ENCODE measurements around the gene SLC9A3. TPM values are rescaled to one million over a fixed set of nuclear protein-coding genes. Genes with fewer than 3 reads are reported as not detected.

SLC9A3 gene
- total RNA-seq, 2 donors from 2014 or later, result 78.1 to 170 TPM

DNA sequence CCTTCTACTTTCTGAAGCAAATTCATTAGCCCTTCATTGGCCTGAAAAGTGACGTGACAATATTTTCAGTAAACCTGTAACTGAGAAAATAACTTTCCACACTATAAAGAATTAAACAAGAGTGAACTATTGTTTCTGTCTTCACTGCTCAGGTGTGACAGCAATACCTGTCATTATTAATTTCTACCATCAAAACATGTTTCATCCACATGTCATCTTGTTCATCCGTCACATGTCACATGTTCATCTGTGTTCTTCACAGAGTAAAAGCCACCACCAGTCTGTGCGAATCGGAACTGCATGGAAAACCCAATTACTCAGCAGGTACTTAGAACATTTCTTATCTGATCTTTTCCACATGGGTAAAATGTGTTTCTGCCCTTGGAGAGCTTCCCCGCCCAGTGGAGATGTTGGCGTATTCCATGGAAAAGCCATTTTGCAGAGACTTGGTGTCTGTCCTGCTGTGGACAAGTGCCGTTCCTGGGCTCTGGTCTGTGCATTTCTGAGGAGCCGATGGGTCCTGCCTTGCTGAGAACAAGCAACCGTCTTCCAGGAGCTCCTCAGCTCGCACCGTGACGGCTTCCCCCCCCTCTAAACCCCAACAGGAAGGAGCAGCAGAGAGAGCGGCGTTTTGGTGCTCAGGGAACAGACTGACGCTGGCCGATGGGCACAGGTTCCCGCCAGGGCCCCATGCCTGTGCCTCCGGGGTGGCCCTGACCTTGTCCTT, 91.9 kb downstream of the SLC9A3 start:
- peak in 1 of 2 donors; percentile 19 for DNase-seq
- ATAC-seq, result no peak
- intact Hi-C loops (cut with DNase I, micrococcal nuclease), result loop anchor here in 1 of 2 donors (10.0 kb wide), 1 partner anchor 118 kb away; no protein-coding TSS in a partner anchor

DNA sequence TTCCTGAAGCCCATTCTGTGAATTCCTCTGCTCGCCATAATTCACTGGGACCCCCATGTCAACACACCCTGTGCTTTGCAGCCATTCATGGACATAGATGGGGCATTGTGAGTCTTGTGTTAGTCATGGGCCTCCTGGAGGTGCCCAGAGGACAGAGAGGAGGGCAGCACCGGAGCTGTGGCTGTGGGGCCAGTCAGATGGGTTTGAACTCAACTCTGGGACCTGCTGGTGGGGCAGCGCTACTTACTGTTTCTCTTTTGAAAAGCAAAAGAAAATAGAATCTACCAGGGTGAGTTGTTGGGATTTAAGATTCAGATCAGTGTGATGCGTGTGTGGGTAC, 92.6 kb downstream of the SLC9A3 start:
- intact Hi-C loops (cut with DNase I, micrococcal nuclease), result loop anchor here in 1 of 2 donors (10.0 kb wide), 1 partner anchor 117 kb away; no protein-coding TSS in a partner anchor
- DNase-seq (no peak), ATAC-seq (no peak)

DNA sequence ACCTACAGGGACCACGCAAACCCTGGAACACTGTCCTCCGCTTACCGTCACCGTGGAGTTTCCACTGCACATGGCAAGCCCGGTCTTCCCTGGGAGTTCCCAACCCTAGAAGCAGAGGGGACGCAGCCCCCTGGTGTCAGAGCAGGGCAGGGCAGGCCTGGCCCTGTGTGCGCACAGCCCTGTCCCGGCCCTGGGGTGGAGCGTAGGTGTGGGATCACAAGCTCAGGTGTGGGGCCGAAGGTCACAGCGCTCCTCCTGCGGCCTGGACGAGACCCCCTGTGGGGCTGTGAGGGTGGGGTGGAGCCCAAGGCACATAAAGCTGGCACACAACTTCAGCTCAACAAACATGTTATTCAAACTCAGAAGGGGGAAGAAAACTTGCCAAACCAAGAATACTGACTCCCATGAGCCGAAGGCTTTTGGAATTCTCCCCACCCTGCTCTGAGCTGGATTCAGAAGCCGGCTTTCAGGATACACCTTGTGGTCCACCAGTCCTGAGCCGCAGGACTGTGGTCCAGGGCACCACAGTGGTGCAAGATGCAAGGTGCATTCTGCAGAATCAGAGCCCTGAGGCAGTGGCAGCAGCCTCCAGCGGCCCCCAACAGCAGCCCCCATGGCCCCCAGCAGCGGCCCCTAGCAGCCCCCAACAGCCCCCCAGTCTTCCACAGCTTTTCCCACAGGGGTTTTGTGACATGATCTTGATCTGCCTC, 93.1 kb downstream of the SLC9A3 start:
- DNase-seq (peak; percentile 64 to 79), ATAC-seq (peak; percentile 87)
- intact Hi-C loops (cut with DNase I, micrococcal nuclease), result loop anchor here in 1 of 2 donors (10.0 kb wide), 1 partner anchor 116 kb away; no protein-coding TSS in a partner anchor

DNA sequence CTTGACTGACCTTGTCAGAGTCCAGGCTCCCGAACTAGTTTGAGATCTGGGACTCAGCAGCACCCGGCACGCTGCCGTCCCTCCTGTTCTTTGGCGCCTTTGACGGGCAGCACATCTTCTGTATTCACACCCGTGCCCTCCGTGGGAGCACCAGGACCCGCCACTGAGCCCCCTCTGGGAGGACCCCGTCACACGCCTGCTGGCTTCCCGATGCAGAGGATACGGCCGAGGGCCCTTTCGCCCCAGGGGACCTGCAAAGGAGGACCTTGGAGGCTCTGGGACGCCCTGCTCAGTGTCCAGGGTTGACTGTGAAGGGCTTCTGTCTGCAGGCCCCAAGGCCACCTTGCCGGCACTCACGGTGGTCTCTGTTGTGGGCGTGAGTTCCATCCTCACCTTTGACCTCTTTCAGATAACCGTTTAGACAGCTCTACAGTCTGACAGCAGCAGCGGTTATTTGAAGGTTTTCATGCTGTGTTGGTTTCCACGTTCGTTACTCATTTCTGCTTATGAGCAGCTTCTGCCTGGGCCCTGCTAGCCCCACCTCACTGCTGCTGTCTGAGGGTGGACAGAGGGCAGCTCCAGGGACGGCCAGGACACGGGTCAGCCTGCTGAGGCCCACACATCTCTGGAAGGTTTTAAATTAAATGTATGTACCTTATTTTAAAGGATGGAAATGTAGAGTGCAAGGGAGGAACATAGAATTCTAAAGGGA, 93.9 kb downstream of the SLC9A3 start:
- ATAC-seq (no peak), DNase-seq (no peak)
- intact Hi-C loops (cut with DNase I, micrococcal nuclease), result loop anchor here in 1 of 2 donors (10.0 kb wide), 1 partner anchor 116 kb away; no protein-coding TSS in a partner anchor

DNA sequence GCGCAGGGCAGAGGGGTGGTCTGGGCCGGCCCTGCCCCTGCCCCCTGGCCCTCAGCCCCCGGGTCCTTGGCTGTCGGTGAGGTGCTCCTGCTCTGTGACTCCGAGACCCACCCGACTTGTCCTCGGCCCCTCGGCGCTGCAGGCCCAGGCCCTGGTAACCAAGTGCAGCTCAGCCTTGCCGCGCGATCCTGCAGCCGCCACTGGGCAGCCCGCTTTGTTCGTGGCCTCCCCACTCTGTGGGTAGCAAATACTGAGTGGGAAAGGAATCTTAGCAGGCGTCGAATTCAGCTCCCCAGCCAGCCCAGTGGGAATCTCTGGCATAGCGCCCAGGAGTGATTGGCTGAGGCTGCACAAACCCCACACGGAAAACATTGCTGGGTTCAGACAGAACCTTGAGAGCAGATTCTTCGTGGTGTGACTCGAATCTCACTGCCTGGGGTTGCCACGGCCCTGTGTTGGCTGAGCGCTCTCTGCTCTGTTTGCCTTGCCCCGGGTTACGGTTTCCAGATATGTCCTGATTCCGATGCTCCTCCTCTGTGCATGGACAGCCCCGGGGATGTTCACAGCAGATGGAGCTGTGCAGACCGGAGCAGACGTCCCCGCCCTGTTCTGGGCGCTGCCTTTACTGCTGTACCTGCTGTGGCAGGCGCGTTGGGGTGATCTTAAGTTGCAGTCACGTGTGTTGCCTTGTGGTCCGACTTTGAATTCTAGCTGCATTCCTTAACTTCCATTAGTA, 94.6 kb downstream of the SLC9A3 start:
- intact Hi-C loops (cut with DNase I, micrococcal nuclease), result loop anchor here in 1 of 2 donors (10.0 kb wide), 1 partner anchor 115 kb away; no protein-coding TSS in a partner anchor
- DNase-seq (peak; percentile 64 to 69), ATAC-seq (peak; percentile 82)

DNA sequence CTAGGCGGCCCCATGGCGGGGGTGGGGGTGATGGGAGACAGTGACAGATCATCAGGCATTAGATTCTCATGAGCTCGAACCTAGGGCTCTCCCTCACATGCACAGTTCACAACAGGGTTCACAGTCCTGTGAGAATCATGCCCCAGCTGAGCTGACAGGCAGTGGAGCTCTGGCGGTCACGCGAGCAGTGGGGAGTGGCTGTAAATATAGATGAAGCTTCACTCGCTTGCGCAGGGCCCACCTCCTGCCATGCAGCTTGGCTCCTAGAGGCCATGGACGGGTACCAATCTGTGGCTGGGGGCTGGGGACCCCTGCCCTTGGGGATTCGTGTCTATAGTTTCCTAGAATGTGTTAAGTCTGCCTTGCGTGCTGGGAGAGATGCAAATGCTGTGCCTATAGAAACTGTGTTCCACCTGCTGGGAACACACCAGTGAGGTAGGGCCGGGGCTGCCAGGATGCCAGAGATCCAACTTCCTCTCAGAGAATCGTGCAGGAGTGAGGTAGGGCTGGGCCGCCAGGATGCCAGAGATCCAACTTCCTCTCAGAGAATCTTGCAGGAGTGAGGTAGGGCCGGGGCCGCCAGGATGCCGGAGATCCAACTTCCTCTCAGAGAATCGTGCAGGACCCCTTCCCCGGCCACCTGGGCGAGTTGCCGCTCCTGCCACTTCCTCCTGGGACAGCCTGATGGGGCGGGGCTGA, 95.3 kb downstream of the SLC9A3 start:
- ATAC-seq (no peak), DNase-seq (no peak)
- intact Hi-C loops (cut with DNase I, micrococcal nuclease), result no loop called here

DNA sequence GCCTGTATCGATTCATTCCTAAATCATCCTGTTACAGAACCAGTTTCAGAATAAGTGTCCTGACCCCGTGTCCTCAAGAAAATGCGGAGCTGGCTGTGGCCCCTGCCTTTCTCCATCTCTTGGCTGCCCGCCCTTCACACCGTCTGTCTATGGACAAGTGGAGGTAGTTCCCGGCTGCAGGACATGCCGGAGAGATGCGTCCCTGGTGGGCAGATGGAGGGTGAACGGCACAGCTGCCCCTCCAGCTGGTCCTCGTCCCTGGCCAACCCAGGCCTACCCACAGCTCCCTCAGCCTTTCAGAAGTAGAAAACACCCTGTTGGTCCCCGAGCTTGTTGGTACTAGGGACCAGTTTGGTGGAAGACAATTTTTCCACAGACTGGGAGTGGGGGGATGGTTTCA, 96.0 kb downstream of the SLC9A3 start:
- ATAC-seq (no peak), DNase-seq (no peak)
- intact Hi-C loops (cut with DNase I, micrococcal nuclease), result no loop called here

DNA sequence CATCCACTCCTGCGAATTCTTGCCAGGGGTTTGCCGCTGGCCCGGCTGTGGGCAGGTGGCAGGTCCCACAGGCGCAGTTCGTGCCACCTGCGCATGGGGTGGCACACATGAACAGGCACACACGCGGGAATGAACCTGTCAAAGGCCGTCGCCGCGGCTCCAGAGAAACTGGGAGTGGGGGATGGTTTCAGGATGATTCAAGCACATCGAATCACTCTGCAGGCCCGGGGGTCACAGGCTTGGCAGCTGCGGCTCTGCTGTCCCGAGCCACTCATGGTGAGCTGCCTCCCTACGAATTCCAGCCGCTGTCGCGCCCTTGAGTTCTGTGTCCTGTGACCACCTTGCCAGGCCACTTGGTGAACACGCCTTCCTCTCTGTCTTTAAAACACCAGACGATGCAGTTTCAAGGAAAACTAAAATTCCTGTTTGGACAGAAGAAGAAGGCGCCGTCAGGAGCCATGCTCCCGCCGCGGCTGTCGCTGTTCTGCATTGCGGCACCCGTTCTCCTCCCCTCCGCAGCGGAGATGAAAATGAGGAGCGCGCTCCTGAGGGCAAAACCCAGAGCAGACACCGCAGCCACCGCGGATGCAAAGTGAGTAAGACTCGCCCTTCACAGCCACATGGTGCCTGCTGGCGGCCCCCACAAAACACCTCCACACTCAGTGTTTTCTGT, 96.7 kb downstream of the SLC9A3 start:
- ATAC-seq (no peak), DNase-seq (no peak)
- intact Hi-C loops (cut with DNase I, micrococcal nuclease), result no loop called here

DNA sequence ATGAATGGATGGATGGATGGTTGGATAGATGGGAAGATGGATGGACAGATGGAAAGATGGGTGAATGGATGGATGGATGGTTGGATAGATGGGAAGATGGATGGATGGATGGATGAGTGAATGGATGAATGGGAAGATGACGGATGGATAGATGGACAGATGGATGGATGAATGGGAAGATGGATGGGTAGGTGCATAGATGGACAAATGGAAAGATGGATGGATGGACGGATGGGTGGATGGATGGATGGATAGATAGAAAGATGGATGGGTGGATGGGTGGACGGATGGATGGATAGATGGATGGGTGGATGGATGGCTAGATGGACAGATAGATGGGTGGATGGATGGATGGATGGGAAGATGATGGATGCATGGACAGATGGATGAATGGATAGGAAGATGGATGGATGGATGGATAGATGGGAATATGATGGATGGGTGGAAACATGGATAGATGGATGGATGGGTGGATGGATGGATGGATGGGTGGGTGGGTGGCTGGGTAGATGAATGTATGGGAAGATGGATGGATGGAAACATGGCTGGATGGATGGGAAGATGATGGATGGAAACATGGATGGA, 97.8 kb downstream of the SLC9A3 start:
- DNase-seq, result no peak
- intact Hi-C loops (cut with DNase I, micrococcal nuclease), result no loop called here
- no peak for ATAC-seq

DNA sequence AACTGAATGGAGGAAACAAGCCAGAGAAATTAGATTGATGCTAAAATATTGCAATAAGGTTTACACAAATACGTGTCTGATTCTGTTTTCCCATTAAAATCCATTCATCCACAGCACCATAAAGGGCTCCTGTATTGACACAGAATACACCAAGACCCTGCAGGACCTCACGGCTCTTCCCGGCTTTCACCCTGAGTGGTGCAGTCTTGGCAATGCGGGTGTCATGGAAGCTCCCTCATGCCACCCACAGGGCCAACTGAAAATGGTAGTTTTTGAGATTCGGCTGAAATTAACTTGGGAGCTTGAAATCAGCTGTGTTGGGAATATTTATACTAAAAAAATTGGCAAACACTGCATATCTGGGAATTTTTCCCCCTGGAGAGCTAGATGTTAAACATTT, 98.5 kb downstream of the SLC9A3 start:
- DNase-seq (no peak), ATAC-seq (no peak)
- intact Hi-C loops (cut with DNase I, micrococcal nuclease), result no loop called here

DNA sequence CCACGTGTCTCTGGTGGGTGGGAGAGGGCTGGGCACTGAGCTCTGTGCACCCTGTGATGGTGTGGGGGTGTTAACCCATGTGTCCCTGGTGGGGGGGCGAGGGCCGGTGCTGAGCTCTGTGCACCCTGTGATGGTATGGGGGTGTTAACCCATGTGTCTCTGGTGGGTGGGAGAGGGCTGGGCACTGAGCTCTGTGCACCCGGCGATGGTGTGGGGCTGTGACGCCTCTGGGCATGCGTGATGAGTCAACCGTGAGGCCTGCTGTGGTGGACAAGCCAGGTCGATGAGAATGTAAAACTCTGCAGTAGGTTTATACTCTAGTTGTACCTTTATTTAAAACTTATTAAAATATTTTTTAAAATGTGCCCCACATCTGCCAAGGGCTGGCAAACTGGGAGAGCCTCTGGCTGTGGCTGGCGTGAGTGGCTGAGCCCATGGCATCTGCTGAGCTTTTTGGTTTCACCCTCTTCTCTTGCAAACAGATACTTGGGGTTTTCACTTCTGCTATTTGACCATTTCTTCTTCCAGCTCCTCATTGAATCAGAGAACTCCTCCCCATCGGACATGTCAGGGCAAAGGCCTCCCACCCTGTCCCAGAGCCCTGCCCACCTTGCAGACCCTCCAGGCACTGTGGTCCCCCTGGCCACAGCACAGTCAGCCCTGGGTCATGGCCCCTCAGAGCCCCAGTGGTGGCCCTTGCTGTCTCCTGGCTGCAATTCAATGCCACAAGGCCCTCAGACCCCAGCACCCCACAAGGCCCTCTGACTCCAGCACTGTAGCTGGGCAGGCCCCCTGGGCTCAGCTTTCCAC, 99.7 kb downstream of the SLC9A3 start:
- DNase-seq (no peak), ATAC-seq (no peak)
- intact Hi-C loops (cut with DNase I, micrococcal nuclease), result no loop called here

DNA sequence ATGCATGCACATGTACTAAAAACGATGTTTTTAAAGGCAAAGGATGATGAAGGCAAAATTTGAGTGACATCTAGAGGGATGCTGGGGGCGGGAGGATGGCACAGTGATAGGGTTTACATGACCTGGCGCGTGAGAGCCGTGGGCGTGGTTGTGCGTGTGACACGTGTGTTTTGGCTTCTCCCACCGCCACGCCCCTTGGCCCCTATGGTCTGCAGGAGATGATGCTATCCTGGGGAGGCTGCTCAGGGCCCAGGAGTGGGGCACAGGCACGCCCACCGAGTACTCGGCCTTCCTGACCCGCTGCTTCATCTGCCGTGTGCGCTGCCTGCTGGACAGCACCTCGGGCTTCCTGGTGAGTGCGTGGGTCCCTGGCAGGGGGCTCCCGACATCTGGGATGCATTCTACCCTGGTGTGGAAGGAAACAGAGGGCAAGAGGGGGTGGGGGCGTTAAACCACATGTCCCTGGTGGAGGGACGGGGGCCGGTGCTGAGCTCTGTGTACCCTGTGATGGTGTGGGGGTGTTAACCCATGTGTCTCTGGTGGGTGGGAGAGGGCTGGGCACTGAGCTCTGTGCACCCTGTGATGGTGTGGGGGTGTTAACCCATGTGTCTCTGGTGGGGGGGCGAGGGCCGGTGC, 100.5 kb downstream of the SLC9A3 start:
- intact Hi-C loops (cut with DNase I, micrococcal nuclease), result no loop called here
- ATAC-seq (no peak), DNase-seq (no peak)

DNA sequence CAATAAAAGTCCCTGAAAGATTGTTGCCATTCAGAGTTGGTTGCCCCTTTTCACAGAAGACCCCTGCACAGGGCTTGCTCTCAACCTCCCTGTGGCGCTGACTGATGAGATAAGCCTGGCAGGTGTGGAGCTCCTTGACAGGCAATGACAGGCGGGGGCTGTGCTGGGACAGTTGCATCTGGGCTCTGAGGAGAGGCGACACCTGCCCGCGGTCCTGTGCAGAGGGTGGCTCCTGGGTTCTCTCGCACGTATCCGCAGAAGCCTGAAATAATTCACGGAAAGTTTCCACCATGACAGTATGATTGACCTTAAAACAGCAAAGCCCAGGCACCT, 101.0 kb downstream of the SLC9A3 start:
- DNase-seq (no peak), ATAC-seq (no peak)
- intact Hi-C loops (cut with DNase I, micrococcal nuclease), result no loop called here

DNA sequence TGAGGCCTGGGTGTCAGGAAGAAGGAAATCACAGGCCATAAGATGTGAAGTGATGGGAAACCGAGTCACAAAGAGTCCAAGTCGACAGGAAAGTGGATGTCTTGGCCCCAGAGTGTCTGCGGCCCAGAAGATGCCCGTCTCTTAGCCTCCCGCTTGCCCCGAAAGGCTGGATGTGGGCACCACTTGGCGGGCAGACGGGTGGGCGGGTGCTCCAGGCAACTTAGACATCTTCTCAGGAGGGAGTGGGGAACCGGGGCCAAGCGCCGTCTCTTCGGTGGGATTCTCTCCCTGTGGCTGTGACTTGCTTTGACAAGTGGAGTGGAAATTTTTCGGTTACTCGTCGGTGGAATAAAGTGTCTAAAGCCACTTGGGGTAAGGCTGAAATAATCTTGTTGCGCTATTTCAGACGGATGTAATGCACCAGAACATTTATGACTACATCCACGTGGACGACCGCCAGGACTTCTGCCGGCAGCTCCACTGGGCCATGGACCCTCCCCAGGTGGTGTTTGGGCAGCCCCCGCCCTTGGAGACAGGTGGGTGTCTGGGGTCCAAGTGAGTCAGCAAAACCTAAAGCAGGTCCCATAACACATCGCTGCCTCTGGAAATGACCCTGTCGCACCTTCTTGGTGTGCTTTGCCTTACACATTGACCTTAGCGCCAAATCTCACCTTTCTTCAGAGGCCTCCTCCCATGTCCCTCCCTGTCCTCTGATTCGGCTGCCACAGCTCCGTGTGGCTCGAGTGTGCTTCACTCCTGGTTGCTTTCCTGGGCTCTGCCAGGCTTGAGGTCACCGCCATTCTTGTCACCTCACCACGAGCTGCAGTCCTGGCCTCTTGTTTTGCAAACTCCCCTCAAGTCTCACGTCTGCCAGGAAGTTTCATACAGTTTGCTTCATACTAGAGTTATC, 101.7 kb downstream of the SLC9A3 start:
- DNase-seq (no peak), ATAC-seq (no peak)
- intact Hi-C loops (cut with DNase I, micrococcal nuclease), result no loop called here

DNA sequence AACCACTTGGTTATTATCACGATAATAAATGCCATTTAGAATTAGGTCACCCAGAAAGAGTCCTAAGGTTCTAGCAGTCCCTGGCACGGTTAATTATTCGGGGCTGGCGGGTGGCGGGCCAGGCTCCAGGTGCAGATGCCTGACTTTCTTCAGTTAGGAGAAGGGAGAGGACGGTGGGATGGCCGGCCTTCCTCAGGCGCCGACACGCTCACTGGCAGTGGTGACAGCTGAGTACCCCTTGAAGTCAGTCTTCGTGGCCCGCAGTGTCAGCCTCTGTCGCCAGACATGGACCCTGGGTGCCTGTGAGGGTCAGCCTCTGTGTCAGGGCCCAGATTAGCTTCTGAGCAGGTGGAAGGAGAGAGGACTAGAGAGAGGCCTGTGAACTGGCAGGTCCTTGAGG, 102.3 kb downstream of the SLC9A3 start:
- intact Hi-C loops (cut with DNase I, micrococcal nuclease), result no loop called here
- DNase-seq, result no peak
- no peak for ATAC-seq

Measured in left colon (tissue), 2 donors.